Kidney (tissue), 14 donors: ENCODE measurements around the gene POLR3A. TPM values are rescaled to one million over a fixed set of nuclear protein-coding genes. Genes with fewer than 3 reads are reported as not detected.

ENCODE experiments used
- DNase-seq, 5 donors: peaks; one replicate each; pipeline ENCODE4 v3.0.0-alpha.2; 2013 to 2020
- FAIRE-seq: peaks from 2 replicates; lab custom pipeline; 2012; peaks lifted over from hg19 to GRCh38; lab: Jason Lieb, UNC
- H3K27ac ChIP-seq, 2 donors: one replicate each; pipeline ENCODE4 v1.7.0; 2013; ENCODE audit warnings: low read depth in 2 of 2, low read length in 2 of 2, inconsistent platforms in 1 of 2
- H3K27me3 ChIP-seq: one replicate; pipeline ENCODE4 v1.7.1; 2013; ENCODE audit warnings: low read length, inconsistent platforms; ENCODE audit not compliant: control insufficient read depth, insufficient read depth
- H3K36me3 ChIP-seq, 3 donors: one replicate each; pipeline versions ENCODE4 v1.7.0 to v1.7.1; 2013; ENCODE audit warnings: low read length in 3 of 3, control low read depth in 1 of 3, inconsistent platforms in 1 of 3; ENCODE audit not compliant: insufficient read depth in 3 of 3, control insufficient read depth in 2 of 3
- H3K4me1 ChIP-seq, 3 donors: one replicate each; pipeline versions ENCODE4 v1.7.0 to v1.7.1; 2013; ENCODE audit warnings: low read length in 3 of 3, inconsistent platforms in 1 of 3, low read depth in 1 of 3; ENCODE audit not compliant: control insufficient read depth in 2 of 3, insufficient read depth in 2 of 3
- H3K4me3 ChIP-seq, 3 donors: one replicate each; pipeline versions ENCODE4 v1.7.0 to v1.8.1; 2013; ENCODE audit warnings: low read length in 3 of 3, control low read depth in 1 of 3, inconsistent platforms in 1 of 3
- H3K9ac ChIP-seq, 3 donors: one replicate each; pipeline versions ENCODE4 v1.7.0 to v1.7.1; 2013; ENCODE audit warnings: low read length in 3 of 3, control low read depth in 1 of 3, inconsistent platforms in 1 of 3
- H3K9me3 ChIP-seq, 3 donors: one replicate each; pipeline versions ENCODE4 v1.7.0 to v1.7.1; 2013; ENCODE audit warnings: low read length in 3 of 3, control low read depth in 1 of 3, inconsistent platforms in 1 of 3; ENCODE audit not compliant: control insufficient read depth in 2 of 3, insufficient read depth in 1 of 3
- intact Hi-C: fragments of 100-400 bp; cut with DNase I; formaldehyde crosslinking; loops from one replicate; pipeline ENCODE4 v1.11.1; 2022
- polyA plus RNA-seq: library from polyadenylated mRNA; stranded (reverse); fragments of 350-450 nt; fragmentation: Illumina TruSeq; extraction: RNeasy Lipid Tissue Mini Kit (QIAGEN cat#74804); gene quantifications from one replicate; pipeline ENCODE4 v1.2.3, GENCODE V29; 2014; ENCODE audit warnings: low read depth, low replicate concordance; ENCODE audit not compliant: insufficient read depth
- total RNA-seq: library from RNA; stranded (reverse); fragmentation: NEBNext Ultra II Directional; extraction: Animal tissue kit (Norgen Biotek cat#: 25700); gene quantifications from one replicate; pipeline ENCODE4 v1.2.1, GENCODE V29; 2021
- TF ChIP-seq, protein P1 (sequence below): IDR thresholded peaks from 3 replicates; pipeline ENCODE4 v1.5.1; 2012; ENCODE audit warnings: mild to moderate bottlenecking, moderate library complexity, borderline replicate concordance; ENCODE audit not compliant: insufficient read depth; ENCODE audit errors: extremely low read depth
- donor health status: control.
- donor health status: control.
- donor health status: control.
- donor health status: control.
- donor health status: control.
- donor health status: DM: yes; HTN: yes; CAD: no.
- donor health status: Normal renal cell carcinoma (clear cell type).

POLR3A gene
- total and polyA plus RNA-seq, 2 donors from 2014 or later = 4.9 to 13.3 TPM

GRCh38 chr10:78059906-78060702, 30.8 kb upstream of the POLR3A start:
- FAIRE-seq (no peak), DNase-seq (no peak)
- Histone ChIP-seq H3K9ac (no peak overlapping the region), H3K27me3 (no peaks in the 10 kb centered on the region), H3K27ac (no peak overlapping the region), H3K36me3 (no peaks in the 10 kb centered on the region), H3K9me3 (no peaks in the 10 kb centered on the region), H3K4me3 (no peak overlapping the region), H3K4me1 (no peaks in the 10 kb centered on the region)
- TF ChIP-seq, protein P1, sequence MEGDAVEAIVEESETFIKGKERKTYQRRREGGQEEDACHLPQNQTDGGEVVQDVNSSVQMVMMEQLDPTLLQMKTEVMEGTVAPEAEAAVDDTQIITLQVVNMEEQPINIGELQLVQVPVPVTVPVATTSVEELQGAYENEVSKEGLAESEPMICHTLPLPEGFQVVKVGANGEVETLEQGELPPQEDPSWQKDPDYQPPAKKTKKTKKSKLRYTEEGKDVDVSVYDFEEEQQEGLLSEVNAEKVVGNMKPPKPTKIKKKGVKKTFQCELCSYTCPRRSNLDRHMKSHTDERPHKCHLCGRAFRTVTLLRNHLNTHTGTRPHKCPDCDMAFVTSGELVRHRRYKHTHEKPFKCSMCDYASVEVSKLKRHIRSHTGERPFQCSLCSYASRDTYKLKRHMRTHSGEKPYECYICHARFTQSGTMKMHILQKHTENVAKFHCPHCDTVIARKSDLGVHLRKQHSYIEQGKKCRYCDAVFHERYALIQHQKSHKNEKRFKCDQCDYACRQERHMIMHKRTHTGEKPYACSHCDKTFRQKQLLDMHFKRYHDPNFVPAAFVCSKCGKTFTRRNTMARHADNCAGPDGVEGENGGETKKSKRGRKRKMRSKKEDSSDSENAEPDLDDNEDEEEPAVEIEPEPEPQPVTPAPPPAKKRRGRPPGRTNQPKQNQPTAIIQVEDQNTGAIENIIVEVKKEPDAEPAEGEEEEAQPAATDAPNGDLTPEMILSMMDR = no peak
- intact Hi-C loops = no loop called here

GRCh38 chr10:78058562-78058961, 29.2 kb upstream of the POLR3A start:
- H3K4me1 ChIP-seq = no peaks in the 10 kb centered on the region
- H3K27me3 ChIP-seq = no peaks in the 10 kb centered on the region
- H3K27ac ChIP-seq = no peak overlapping the region
- intact Hi-C loops = no loop called here
- no peak overlapping the region for H3K9ac ChIP-seq
- no peak for FAIRE-seq
- H3K4me3 ChIP-seq = no peak overlapping the region
- TF ChIP-seq, protein P1 = no peak
- H3K9me3 ChIP-seq = no peaks in the 10 kb centered on the region
- no peak for DNase-seq
- no peaks in the 10 kb centered on the region for H3K36me3 ChIP-seq

DNA sequence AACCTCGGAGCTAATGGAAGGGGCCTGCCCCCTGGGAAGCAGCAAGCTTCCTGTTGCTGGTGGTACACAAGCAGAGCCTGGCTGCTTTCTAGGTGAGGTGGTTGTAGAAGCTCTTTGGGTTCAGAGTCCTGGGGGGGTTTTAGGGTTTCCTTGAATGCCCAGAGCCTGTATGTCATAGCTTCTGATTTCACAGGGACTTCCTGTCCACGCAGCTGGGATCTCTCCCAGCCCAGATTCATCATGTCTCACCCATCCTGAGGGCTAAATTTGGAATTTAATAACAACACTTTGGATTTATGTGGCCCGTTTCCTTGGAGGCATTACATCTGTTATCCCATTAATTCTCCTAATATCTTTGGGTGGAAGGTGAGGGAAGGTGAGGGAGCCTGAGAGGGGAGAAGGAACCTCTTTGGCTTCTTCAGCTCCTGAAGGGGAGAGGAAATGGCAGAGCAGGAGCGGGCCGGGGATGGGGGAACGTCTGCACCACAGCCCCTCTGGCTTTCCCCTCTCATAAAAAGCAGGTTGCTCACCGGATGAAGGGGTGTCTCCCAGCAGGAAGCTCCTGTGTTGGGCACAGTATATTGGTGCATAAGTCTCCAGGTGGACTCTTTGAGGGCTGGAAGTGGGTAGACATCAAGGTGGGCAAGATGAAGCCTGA, 24.0 kb upstream of the POLR3A start:
- Histone ChIP-seq H3K9me3 (no peaks in the 10 kb centered on the region), H3K9ac (no peak overlapping the region), H3K27ac (no peak overlapping the region), H3K4me3 (no peak overlapping the region), H3K36me3 (no peaks in the 10 kb centered on the region), H3K27me3 (no peaks in the 10 kb centered on the region), H3K4me1 (no peaks in the 10 kb centered on the region)
- intact Hi-C loops = no loop called here
- FAIRE-seq (no peak), DNase-seq (peak in 2 of 5 donors; percentile 51 to 82)
- TF ChIP-seq, protein P1 = no peak
